ENCODE data around the gene LRPPRC.

LRPPRC gene

DNA sequence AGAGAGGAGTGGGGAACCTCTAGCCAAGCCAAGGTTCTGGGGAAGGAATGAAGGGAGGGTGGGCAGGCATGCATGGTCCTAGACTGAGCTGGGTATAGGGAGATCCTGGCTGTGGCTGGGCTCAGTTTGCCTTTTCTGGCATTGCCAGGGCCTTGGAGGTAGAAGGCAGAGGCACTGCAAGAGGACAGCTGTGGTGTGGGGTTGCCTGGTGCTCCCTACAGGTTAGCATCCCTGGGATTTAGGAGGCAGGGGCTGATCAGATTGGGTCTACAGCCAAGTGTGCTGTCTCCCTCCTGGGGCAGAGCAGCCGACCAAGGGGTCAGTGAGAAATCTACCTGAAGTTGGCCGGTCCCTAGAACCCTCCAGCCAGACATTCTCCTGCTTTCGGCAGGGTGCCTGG lies 141.1 kb downstream of the LRPPRC start:
- DNase-seq (ENCODE audit: low read depth in 2 of 2), result no peak

GRCh38 chr2:43853141-43854081 lies 142.4 kb downstream of the LRPPRC start:
- DNase-seq (ENCODE audit: low read depth in 2 of 2), result no peak

- no peak for DNase-seq (ENCODE audit: low read depth in 2 of 2)
Observed at GRCh38 chr2:43852196-43852730, 143.5 kb downstream of the LRPPRC start.

GRCh38 chr2:43851011-43851980 lies 144.5 kb downstream of the LRPPRC start:
- no peak for DNase-seq (ENCODE audit: low read depth in 2 of 2)

DNA sequence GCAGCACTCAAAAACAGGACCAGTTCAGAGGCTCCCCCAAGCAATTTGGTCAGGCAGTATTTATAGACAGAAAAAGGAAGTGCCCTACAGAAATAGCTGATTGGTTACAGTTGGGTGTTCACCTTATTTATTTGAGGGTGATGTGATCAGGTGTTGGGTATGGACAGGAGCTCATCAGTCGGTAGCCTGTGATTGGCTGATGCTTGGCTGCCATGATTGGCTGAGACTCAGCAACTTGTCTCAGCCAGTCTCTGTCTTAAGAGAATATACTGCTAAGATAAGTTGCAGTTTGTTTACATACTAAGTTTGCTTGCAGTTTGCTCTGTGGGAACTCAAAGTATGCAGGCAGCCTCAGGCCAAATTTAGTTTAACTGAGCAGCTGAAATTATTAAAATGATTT lies 147.6 kb downstream of the LRPPRC start:
- no peak for DNase-seq (ENCODE audit: low read depth in 2 of 2)

DNA sequence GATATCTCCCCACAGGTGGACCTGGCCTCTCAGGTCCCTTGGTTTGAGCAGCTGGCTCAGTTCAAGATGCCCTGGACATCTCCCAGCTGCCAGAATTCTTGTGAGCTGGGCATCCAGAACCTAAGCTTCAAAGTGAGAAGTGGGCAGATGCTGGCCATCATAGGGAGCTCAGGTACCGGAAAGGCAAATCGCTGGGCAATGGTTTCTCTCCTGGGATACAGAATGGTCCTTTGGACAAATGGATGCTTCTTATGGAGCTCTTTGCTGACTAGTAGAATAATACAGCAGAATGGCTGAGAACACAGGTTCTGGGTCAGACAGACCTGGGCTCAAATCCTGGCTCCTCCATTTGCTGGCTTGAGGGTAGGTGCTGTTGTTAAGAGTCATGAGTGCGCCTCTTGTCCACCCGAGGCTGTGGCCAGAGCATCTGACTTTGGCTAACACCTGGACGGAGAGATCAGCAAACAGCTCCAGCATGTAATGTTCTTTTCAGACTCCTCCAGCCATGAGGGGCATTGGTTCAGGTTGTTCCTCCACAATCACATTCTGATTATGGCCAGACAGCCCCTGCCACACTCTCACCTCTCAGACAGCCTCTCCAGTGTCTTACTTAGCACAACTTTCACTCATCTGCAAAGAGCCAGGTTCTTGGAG lies 149.5 kb downstream of the LRPPRC start:
- no peak for DNase-seq (ENCODE audit: low read depth in 2 of 2)

DNA sequence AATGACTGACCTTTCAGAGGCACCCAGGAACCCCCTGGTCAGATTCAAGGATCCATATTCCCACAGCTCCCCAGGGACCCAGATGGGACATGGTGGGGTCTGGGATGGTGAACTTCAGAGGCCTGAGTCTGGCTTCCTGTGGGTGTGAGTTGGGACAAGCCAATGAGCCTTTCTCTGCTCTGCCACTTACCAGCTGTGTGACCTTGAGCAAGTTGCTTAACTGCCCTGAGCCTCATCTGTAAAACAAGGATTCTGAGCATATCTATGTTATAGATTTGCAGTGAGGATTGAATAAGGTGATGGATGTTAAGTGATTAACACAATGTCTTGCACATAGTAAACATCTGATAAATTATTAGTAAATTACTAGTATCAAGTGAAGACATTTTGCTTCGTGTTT lies 150.6 kb downstream of the LRPPRC start:
- no peak for DNase-seq (ENCODE audit: low read depth in 2 of 2)

GRCh38 chr2:43842866-43843226 lies 152.9 kb downstream of the LRPPRC start:
- DNase-seq (ENCODE audit: low read depth in 2 of 2), result no peak

- DNase-seq (ENCODE audit: low read depth in 2 of 2), result no peak
Observed at GRCh38 chr2:43841949-43842865, 153.6 kb downstream of the LRPPRC start.

DNA sequence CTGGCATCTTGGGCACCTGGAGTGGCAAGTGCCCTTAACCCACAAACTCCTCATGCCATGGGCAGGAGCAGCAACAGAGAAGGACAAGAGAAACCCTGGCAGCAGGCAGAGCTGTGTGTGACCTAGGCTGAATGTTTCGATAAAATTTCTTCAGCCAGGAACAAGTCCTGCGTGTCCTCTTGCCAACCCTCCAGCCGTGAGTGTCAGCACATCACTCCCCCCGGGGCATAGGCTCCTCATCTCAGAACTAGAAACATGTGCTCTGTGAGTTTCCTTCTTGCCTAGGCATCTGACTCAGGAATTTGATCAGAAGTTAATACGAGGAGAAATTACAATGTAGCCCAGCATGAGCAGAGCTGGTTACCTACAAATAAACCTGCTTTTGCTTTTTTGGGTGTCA lies 154.8 kb downstream of the LRPPRC start:
- DNase-seq (ENCODE audit: low read depth in 2 of 2), result no peak

DNA sequence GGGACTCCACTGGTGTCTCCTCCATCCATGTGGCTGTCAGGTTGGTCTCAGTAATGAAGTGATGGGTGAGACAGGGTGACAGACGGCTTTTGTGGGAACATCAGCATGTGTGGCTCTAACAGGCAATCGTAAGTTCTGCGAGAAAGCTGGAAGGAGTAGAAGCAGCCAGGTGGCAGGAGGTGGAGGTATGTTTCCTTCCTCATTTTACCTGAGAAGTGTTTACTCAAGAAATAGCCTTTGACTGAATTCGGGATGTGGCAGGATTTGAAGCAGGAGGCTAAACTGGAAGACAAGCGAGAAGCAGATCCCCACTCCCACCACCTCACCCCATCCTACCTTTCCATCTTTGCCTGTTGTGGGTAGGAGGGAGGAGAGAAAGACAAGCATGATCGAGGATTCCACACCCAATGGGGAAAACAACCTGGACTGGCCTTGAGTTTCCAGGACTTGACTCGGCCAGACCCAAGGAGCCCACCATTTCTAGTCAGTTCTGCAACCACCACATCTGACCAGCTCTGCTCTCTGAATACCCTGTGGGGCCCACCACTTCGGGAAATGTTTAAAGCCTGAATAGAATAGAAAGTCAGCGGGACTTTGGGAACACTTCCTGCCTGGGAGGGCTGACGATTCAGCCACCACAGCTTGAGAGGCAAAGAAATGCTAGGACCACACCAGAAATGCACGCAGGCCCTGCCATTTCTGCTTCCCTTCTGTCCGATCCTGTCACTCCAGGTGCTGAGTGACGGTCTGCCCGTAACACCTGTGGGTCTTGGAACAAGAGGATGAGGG lies 155.8 kb downstream of the LRPPRC start:
- DNase-seq (ENCODE audit: low read depth in 2 of 2), result no peak

DNA sequence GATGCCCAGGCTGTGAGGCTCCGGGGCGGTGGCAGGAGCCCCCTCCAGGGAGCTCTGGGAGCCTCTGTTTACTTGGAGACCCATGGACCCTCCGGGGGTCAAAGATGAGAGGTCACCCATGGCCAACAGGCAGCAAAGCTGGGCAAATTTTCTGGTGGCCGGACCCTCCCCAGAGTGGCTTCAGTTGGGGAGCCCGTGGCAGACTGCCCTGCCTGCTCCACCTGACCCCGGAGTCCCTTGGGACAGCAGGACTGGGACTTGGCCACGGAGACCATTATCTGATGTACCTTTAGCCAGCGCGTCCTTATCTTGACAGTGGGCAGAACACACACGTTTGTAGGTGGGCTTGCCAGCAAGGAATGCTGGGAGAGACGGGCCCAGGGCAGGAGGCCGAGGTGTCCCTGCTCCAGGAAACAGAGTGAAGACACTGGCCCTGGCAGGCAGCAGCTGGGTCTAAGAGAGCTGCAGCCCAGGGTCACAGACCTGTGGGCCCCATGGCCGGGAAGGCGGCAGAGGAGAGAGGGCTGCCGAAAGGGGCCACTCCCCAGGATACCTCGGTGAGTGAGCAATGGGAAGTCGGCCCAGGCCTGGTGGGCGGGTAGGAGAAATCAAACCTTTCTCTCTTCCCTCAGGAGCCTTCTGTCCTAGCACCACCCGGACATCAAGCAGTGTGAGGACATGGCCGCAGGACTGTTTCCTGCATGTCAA lies 157.1 kb downstream of the LRPPRC start, which contains the start of the genes ABCG5 and ABCG8:
Gene ABCG5 (minus strand): TSS at position 280 of the 708 bp plus-strand sequence. CDS start 160 bp downstream, at position 120.
Gene ABCG8 (plus strand): TSS at position 412 of the 708 bp plus-strand sequence. CDS start 83 bp downstream, at position 495.
- DNase-seq (ENCODE audit: low read depth in 2 of 2), result no peak

GRCh38 chr2:43837831-43838559 lies 157.8 kb downstream of the LRPPRC start:
- no peak for DNase-seq (ENCODE audit: low read depth in 2 of 2)

DNA sequence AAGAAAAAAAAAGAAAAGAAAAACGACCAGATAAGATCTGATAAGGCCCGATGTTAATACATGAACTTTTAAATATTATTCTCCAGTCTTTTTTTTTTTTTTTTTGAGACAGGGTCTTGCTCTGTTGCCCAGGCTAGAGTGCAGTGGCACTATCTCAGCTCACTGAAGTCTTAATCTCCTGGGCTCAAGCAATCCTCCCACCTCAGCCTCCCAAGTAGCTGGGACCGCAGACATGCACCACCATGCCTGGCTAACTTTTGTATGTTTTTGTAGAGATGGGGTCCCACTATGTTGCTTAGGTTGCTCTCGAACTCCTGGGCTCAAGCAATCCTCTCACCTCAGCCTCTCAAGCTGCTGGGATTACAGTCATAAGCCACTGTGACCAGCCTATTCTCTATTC lies 158.8 kb downstream of the LRPPRC start:
- DNase-seq (ENCODE audit: low read depth in 2 of 2), result no peak

All from stimulated activated CD4-positive, alpha-beta T cell treated with anti-CD3 and anti-CD28 coated beads, Interleukin-1b, Interleukin-23, amount 100 ng/mL, for 4 hours (primary cell).